ENCODE data around the gene DCANP1. TPM values are rescaled to one million over a fixed set of nuclear protein-coding genes. Genes with fewer than 3 reads are reported as not detected.

DCANP1 gene
- total and polyA plus RNA-seq, 10 of the 15 experiments (the other 5 are each of a cell fraction or from before 2014, with no cell fraction given), result 0.01 TPM; not detected in 9

DNA sequence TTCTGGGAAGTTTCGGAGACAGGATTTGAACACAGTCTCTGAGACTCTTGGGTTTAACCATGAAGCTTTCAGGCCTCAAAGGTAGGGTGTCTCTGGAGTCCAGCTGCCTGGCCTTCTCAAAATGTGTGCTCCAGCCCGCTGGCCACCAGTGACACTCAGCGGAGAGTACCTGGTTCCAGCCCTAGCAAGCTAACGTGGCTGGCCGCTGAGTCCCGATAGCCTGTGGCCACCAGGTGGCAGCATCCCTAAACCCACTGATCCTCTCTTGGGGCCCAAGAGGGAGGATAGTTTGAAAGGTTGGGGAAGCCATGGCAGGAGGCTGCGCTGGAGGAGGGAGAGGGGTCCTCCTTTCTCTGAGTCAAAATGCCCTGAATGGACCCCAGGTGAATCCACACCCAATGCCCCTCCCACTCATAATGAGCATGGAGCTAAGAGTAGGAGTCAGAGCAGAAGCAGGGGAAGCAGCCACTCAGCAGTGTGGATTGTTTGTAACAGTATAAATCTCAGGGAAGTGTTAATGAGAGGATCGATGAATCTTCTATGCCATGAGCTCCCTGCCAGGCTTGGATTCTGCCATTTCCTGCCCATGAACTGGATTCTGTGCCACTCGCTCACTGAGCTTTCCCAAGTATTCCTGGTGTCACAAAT is 10.4 kb upstream of the DCANP1 start (continued):
- TF ChIP-seq, protein P1, sequence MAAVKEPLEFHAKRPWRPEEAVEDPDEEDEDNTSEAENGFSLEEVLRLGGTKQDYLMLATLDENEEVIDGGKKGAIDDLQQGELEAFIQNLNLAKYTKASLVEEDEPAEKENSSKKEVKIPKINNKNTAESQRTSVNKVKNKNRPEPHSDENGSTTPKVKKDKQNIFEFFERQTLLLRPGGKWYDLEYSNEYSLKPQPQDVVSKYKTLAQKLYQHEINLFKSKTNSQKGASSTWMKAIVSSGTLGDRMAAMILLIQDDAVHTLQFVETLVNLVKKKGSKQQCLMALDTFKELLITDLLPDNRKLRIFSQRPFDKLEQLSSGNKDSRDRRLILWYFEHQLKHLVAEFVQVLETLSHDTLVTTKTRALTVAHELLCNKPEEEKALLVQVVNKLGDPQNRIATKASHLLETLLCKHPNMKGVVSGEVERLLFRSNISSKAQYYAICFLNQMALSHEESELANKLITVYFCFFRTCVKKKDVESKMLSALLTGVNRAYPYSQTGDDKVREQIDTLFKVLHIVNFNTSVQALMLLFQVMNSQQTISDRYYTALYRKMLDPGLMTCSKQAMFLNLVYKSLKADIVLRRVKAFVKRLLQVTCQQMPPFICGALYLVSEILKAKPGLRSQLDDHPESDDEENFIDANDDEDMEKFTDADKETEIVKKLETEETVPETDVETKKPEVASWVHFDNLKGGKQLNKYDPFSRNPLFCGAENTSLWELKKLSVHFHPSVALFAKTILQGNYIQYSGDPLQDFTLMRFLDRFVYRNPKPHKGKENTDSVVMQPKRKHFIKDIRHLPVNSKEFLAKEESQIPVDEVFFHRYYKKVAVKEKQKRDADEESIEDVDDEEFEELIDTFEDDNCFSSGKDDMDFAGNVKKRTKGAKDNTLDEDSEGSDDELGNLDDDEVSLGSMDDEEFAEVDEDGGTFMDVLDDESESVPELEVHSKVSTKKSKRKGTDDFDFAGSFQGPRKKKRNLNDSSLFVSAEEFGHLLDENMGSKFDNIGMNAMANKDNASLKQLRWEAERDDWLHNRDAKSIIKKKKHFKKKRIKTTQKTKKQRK (IDR thresholded peaks at IDR 0.05; ENCODE audit: low read depth, low read length), result no peak
- TF ChIP-seq ZBTB40 (IDR thresholded peaks at IDR 0.05; ENCODE audit: borderline replicate concordance) (no peak), ZNF384 (IDR thresholded peaks at IDR 0.05; ENCODE audit: borderline replicate concordance, low read depth, low read length) (no peak), EZH2 (IDR thresholded peaks at IDR 0.05; ENCODE audit: borderline replicate concordance, control insufficient read depth, low read depth, low read length) (no peak), IKZF1 (conservative IDR thresholded peaks at IDR 0.05) (0 out of 2 replicates have a peak, but pooled peaks have one; percentile 17), BMI1 (IDR thresholded peaks at IDR 0.05; ENCODE audit: borderline replicate concordance) (no peak)
- TF ChIP-seq, protein P2, sequence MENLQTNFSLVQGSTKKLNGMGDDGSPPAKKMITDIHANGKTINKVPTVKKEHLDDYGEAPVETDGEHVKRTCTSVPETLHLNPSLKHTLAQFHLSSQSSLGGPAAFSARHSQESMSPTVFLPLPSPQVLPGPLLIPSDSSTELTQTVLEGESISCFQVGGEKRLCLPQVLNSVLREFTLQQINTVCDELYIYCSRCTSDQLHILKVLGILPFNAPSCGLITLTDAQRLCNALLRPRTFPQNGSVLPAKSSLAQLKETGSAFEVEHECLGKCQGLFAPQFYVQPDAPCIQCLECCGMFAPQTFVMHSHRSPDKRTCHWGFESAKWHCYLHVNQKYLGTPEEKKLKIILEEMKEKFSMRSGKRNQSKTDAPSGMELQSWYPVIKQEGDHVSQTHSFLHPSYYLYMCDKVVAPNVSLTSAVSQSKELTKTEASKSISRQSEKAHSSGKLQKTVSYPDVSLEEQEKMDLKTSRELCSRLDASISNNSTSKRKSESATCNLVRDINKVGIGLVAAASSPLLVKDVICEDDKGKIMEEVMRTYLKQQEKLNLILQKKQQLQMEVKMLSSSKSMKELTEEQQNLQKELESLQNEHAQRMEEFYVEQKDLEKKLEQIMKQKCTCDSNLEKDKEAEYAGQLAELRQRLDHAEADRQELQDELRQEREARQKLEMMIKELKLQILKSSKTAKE (IDR thresholded peaks at IDR 0.05; ENCODE audit: low read depth, poor library complexity, severe bottlenecking), result no peak

Measured in GM12878 (cell line).